H1 (cell line): ENCODE measurements around the gene GDPD3. TPM values are rescaled to one million over a fixed set of nuclear protein-coding genes. Genes with fewer than 3 reads are reported as not detected.

ENCODE experiments used
- CTCF ChIA-PET: fragments of 300-600 bp; sonication (Branson Sonifier 250); formaldehyde crosslinking; loops from one replicate; lab custom pipeline; 2021; ENCODE audit not compliant: partially characterized antibody; lab: Charles Lee
- POLR2A ChIA-PET: fragments of 300-600 bp; sonication (Branson Sonifier 250); formaldehyde crosslinking; loops from one replicate; lab custom pipeline; 2021; ENCODE audit warnings: inconsistent platforms; ENCODE audit not compliant: partially characterized antibody; lab: Charles Lee
- DNase-seq, 2 experiments: peaks; one replicate each; pipeline versions ENCODE4 v3.0.0 to v3.0.0-alpha.2; 2010 to 2022; ENCODE audit warnings: low spot score in 2 of 2, low read depth in 1 of 2, mixed read lengths in 1 of 2
- FAIRE-seq: peaks from 2 replicates; lab custom pipeline; 2011; peaks lifted over from hg19 to GRCh38; lab: Jason Lieb, UNC
- H2AFZ ChIP-seq: 2 replicates; pipeline ENCODE4 v1.8.1; 2012; ENCODE audit warnings: low read length, inconsistent platforms
- H2AK5ac ChIP-seq: 2 replicates; pipeline ENCODE4 v1.6.1; 2013; ENCODE audit warnings: low read depth, low read length
- H2BK120ac ChIP-seq: replicated peaks from 2 replicates; pipeline ENCODE3; 2013; ENCODE audit warnings: low read depth, low read length, inconsistent platforms
- H2BK12ac ChIP-seq: 2 replicates; pipeline ENCODE4 v1.6.1; 2013; ENCODE audit warnings: low read depth, low read length
- H2BK15ac ChIP-seq: 2 replicates; pipeline ENCODE4 v1.6.1; 2013; ENCODE audit warnings: low read length
- H2BK20ac ChIP-seq: 2 replicates; pipeline ENCODE4 v1.6.1; 2013; ENCODE audit warnings: low read length
- H2BK5ac ChIP-seq: 2 replicates; pipeline ENCODE4 v1.6.1; 2013; ENCODE audit warnings: low read depth, low read length
- H3K14ac ChIP-seq: 2 replicates; pipeline ENCODE4 v1.6.1; 2013; ENCODE audit warnings: inconsistent platforms; ENCODE audit not compliant: insufficient read length
- H3K18ac ChIP-seq: 2 replicates; pipeline ENCODE4 v1.6.1; 2013; ENCODE audit warnings: low read length; ENCODE audit errors: extremely low read depth
- H3K23ac ChIP-seq: 2 replicates; pipeline ENCODE4 v1.6.1; 2013; ENCODE audit warnings: inconsistent platforms; ENCODE audit not compliant: insufficient read length
- H3K23me2 ChIP-seq: 2 replicates; pipeline ENCODE4 v1.6.1; 2013; ENCODE audit warnings: low read depth, low read length
- H3K27ac ChIP-seq: 2 replicates; pipeline ENCODE4 v1.6.1; 2011; ENCODE audit warnings: low read depth, low read length, inconsistent platforms
- H3K27me3 ChIP-seq, 4 experiments: replicated peaks in 1 of 4; 1 replicate in 1 of 4; 2 replicates in 3 of 4; pipeline versions ENCODE4 v1.6.1 to v1.8.1; 2011 to 2013; ENCODE audit warnings: low read length in 3 of 4, mild to moderate bottlenecking in 3 of 4, inconsistent platforms in 2 of 4, mixed read lengths in 2 of 4, moderate library complexity in 1 of 4; ENCODE audit not compliant: control insufficient read depth in 3 of 4, insufficient read depth in 3 of 4; ENCODE audit errors: extremely low read depth in 1 of 4
- H3K36me3 ChIP-seq, 4 experiments: 2 replicates each; pipeline versions ENCODE4 v1.6.1 to v1.8.1; 2011 to 2013; ENCODE audit warnings: mild to moderate bottlenecking in 4 of 4, low read length in 3 of 4, moderate library complexity in 2 of 4, control low read depth in 1 of 4, inconsistent platforms in 1 of 4; ENCODE audit not compliant: insufficient read depth in 4 of 4, control insufficient read depth in 2 of 4
- H3K4ac ChIP-seq: replicated peaks from 2 replicates; pipeline ENCODE3; 2013; ENCODE audit warnings: low read length, low read depth, mixed read lengths, inconsistent platforms; ENCODE audit not compliant: insufficient read length
- H3K4me1 ChIP-seq, 4 experiments: replicated peaks in 1 of 4; 1 replicate in 1 of 4; 2 replicates in 3 of 4; pipeline versions ENCODE4 v1.6.1 to v1.8.1; 2011 to 2013; ENCODE audit warnings: low read length in 3 of 4, inconsistent platforms in 2 of 4, mixed read lengths in 1 of 4; ENCODE audit not compliant: insufficient read depth in 4 of 4, control insufficient read depth in 3 of 4
- H3K4me2 ChIP-seq, 2 experiments: 2 replicates each; pipeline versions ENCODE4 v1.6.1 to v1.8.1; 2011 to 2013; ENCODE audit warnings: low read depth in 2 of 2, low read length in 2 of 2, control low read depth in 1 of 2, inconsistent platforms in 1 of 2, mild to moderate bottlenecking in 1 of 2; ENCODE audit not compliant: insufficient read depth in 1 of 2
- H3K4me3 ChIP-seq, 4 experiments: fragments of 200-600, 300-600 bp in 1 of 4; sonication (generic), shearing (Covaris generic), sonication (Bioruptor Twin) in 1 of 4; 2 replicates each; pipeline versions ENCODE4 v1.5.1 to v1.8.1; 2011 to 2016; ENCODE audit warnings: low read length in 4 of 4, low read depth in 3 of 4, control low read depth in 2 of 4, inconsistent platforms in 2 of 4, mild to moderate bottlenecking in 2 of 4, mixed read lengths in 1 of 4, moderate library complexity in 1 of 4; ENCODE audit not compliant: insufficient read depth in 2 of 4; ENCODE audit errors: extremely low read depth in 1 of 4
- H3K56ac ChIP-seq: replicated peaks from 2 replicates; pipeline ENCODE3; 2013; ENCODE audit warnings: low read depth, mild to moderate bottlenecking, mixed read lengths, low read length, inconsistent platforms; ENCODE audit not compliant: insufficient read length
- H3K79me1 ChIP-seq: 2 replicates; pipeline ENCODE4 v1.6.1; 2013; ENCODE audit warnings: low read depth, low read length, control low read depth
- H3K79me2 ChIP-seq, 2 experiments: 2 replicates each; pipeline versions ENCODE4 v1.6.1 to v1.8.1; 2012 to 2013; ENCODE audit warnings: low read length in 2 of 2, mild to moderate bottlenecking in 2 of 2, inconsistent platforms in 1 of 2; ENCODE audit not compliant: insufficient read depth in 2 of 2, control insufficient read depth in 1 of 2
- H3K9ac ChIP-seq, 4 experiments: replicated peaks in 1 of 4; 1 replicate in 1 of 4; 2 replicates in 3 of 4; pipeline versions ENCODE4 v1.6.1 to v1.8.1; 2011 to 2013; ENCODE audit warnings: low read depth in 3 of 4, low read length in 3 of 4, control low read depth in 2 of 4, mild to moderate bottlenecking in 2 of 4, moderate library complexity in 2 of 4, inconsistent platforms in 1 of 4; ENCODE audit errors: extremely low read depth in 1 of 4
- H3K9me3 ChIP-seq, 2 experiments: 2 replicates each; pipeline versions ENCODE4 v1.6.1 to v1.8.1; 2012 to 2013; ENCODE audit warnings: mild to moderate bottlenecking in 2 of 2, moderate library complexity in 2 of 2, control low read depth in 1 of 2, inconsistent platforms in 1 of 2, low read depth in 1 of 2, low read length in 1 of 2, mixed read lengths in 1 of 2; ENCODE audit not compliant: insufficient read depth in 2 of 2
- H4K20me1 ChIP-seq, 2 experiments: replicated peaks in 1 of 2; 2 replicates each; pipeline versions ENCODE3 to v1.8.1; 2011 to 2013; ENCODE audit warnings: inconsistent platforms in 2 of 2, low read length in 2 of 2, mild to moderate bottlenecking in 1 of 2; ENCODE audit not compliant: insufficient read depth in 2 of 2, control insufficient read depth in 1 of 2
- H4K5ac ChIP-seq: 2 replicates; pipeline ENCODE4 v1.6.1; 2013; ENCODE audit warnings: low read length, low read depth, mixed read lengths, inconsistent platforms; ENCODE audit not compliant: insufficient read length
- H4K8ac ChIP-seq: 2 replicates; pipeline ENCODE4 v1.8.0; 2013; ENCODE audit warnings: mild to moderate bottlenecking, moderate library complexity, low read length, inconsistent platforms; ENCODE audit not compliant: insufficient read depth; ENCODE audit errors: extremely low read depth
- H4K91ac ChIP-seq: replicated peaks from 2 replicates; pipeline ENCODE3; 2013; ENCODE audit warnings: low read length, mixed read lengths, inconsistent platforms; ENCODE audit not compliant: insufficient read length
- WGBS, 2 experiments: shearing (Covaris generic) in 1 of 2; methylation state at CpG; one replicate each; pipeline versions ENCODE4 v1.1.6 to v1.1.7; 2013 to 2015; ENCODE audit warnings: low lambda C conversion rate in 2 of 2, mixed read lengths in 2 of 2, inconsistent platforms in 1 of 2, low coverage in 1 of 2, missing lambda C conversion rate in 1 of 2; ENCODE audit not compliant: insufficient replicate concordance in 2 of 2, insufficient coverage in 1 of 2, insufficient read length in 1 of 2; ENCODE audit errors: extremely low coverage in 1 of 2, missing lambda C conversion rate in 1 of 2; 5-methylcytosine and 5-hydroxymethylcytosine counted together
- polyA plus RNA-seq, 7 experiments: library from polyadenylated mRNA; depleted of rRNA in 3 of 7; stranded (reverse) in 5 of 7; unstranded in 2 of 7; fragments of >200 nt in 5 of 7; fragments of 200-250 nt in 2 of 7; gene quantifications; 1 replicate in 5 of 7; 2 replicates in 1 of 7; 4 replicates in 1 of 7; pipeline versions ENCODE4 v1.2.1 to v1.2.3, GENCODE V29; 2011 to 2013; ENCODE audit warnings: missing spikeins in 2 of 7, mixed read lengths in 2 of 7
- total RNA-seq: library from RNA; stranded (reverse); fragmentation: NEBNext Ultra II Directional; extraction: Animal tissue kit (Norgen Biotek cat#: 25700); gene quantifications from 2 replicates; pipeline ENCODE4 v1.2.1, GENCODE V29; 2021

The GDPD3 gene
- total and polyA plus RNA-seq, 2 of the 8 experiments (the other 6 are each of a cell fraction or from before 2014, with no cell fraction given): 0.20 TPM; not detected in 1

- WGBS, 2 experiments: 92% methylated on average over 5 of the region's 5 CpGs; no CpG with 5 or more reads in 1 of the 2 experiments
- H2AFZ ChIP-seq: no peak overlapping the region
- H3K9ac ChIP-seq: no peak overlapping the region
- H3K23me2 ChIP-seq: no peaks in the 10 kb centered on the region
- no peak overlapping the region for H3K18ac ChIP-seq
- H4K5ac ChIP-seq: no peak overlapping the region
- no peak overlapping the region for H2BK120ac ChIP-seq
- H2BK15ac ChIP-seq: no peak overlapping the region
- no peak overlapping the region for H3K4me3 ChIP-seq
- H3K9me3 ChIP-seq: peaks cover 0 to 7% of the 10 kb centered on the region in 2 experiments; a peak in 1 of 4 replicates
- no peaks in the 10 kb centered on the region; a peak in 2 of 7 replicates for H3K27me3 ChIP-seq
- no peak overlapping the region for H4K91ac ChIP-seq
- no peak overlapping the region for H3K4ac ChIP-seq
- no peaks in the 10 kb centered on the region for H3K79me2 ChIP-seq
- no peak overlapping the region for H4K8ac ChIP-seq
- no peaks in the 10 kb centered on the region for H3K36me3 ChIP-seq
- no peaks in the 10 kb centered on the region for H3K4me1 ChIP-seq
- H3K14ac ChIP-seq: no peak overlapping the region
- H2BK12ac ChIP-seq: no peak overlapping the region
- no peak for FAIRE-seq
- H4K20me1 ChIP-seq: no peaks in the 10 kb centered on the region
- H3K56ac ChIP-seq: no peak overlapping the region
- CTCF ChIA-PET: no interaction called here
- no peak overlapping the region for H2BK20ac ChIP-seq
- H2AK5ac ChIP-seq: no peak overlapping the region
- no peak overlapping the region for H3K4me2 ChIP-seq
- no peak overlapping the region for H3K23ac ChIP-seq
- H3K27ac ChIP-seq: no peak overlapping the region
- DNase-seq: no peak
- POLR2A ChIA-PET: interaction anchor here (0.6 kb wide), 1 partner anchor 9 kb away, joined by 3 read pairs; no protein-coding TSS in a partner anchor
- no peaks in the 10 kb centered on the region for H3K79me1 ChIP-seq
- H2BK5ac ChIP-seq: no peak overlapping the region
Observed at GRCh38 chr16:30155188-30155587, 41.9 kb upstream of the GDPD3 start.
